Keratinocyte (primary cell): ENCODE measurements around the gene MLXIP. TPM values are rescaled to one million over a fixed set of nuclear protein-coding genes. Genes with fewer than 3 reads are reported as not detected.

Experiments
- DNase-seq: peaks from one replicate; pipeline ENCODE4 v3.0.0-alpha.2; 2011; ENCODE audit warnings: low read depth, missing footprints, low spot score
- FAIRE-seq: peaks from 2 replicates; lab custom pipeline; 2011; peaks lifted over from hg19 to GRCh38; lab: Jason Lieb, UNC
- H2AFZ ChIP-seq: 2 replicates; pipeline ENCODE4 v1.6.0; 2012; ENCODE audit warnings: low read length, control low read depth, inconsistent platforms; ENCODE audit not compliant: control insufficient read depth
- H3K27ac ChIP-seq: 2 replicates; pipeline ENCODE4 v1.5.1; 2011; ENCODE audit warnings: low read length; ENCODE audit not compliant: control insufficient read depth, insufficient read depth
- H3K27me3 ChIP-seq: 3 replicates; pipeline ENCODE4 v1.6.0; 2011; ENCODE audit warnings: low read length; ENCODE audit not compliant: control insufficient read depth, insufficient read depth; ENCODE audit errors: extremely low read depth
- H3K36me3 ChIP-seq, 2 experiments: 2 replicates in 1 of 2; 3 replicates in 1 of 2; pipeline ENCODE4 v1.5.1; 2011; ENCODE audit warnings: low read length in 2 of 2, mild to moderate bottlenecking in 1 of 2; ENCODE audit not compliant: control insufficient read depth in 2 of 2, insufficient read depth in 2 of 2; ENCODE audit errors: extremely low read depth in 1 of 2
- H3K4me1 ChIP-seq: 3 replicates; pipeline ENCODE4 v1.5.1; 2011; ENCODE audit warnings: low read length; ENCODE audit not compliant: control insufficient read depth, insufficient read depth; ENCODE audit errors: extremely low read depth
- H3K4me2 ChIP-seq: 3 replicates; pipeline ENCODE4 v1.6.0; 2011; ENCODE audit warnings: low read depth, low read length; ENCODE audit not compliant: control insufficient read depth, insufficient read depth; ENCODE audit errors: extremely low read depth
- H3K4me3 ChIP-seq, 3 experiments: fragments of 200-600 bp in 1 of 3; sonication (generic) in 1 of 3; 2 replicates in 2 of 3; 3 replicates in 1 of 3; pipeline ENCODE4 v1.5.1; 2011 to 2016; ENCODE audit warnings: low read length in 3 of 3, mild to moderate bottlenecking in 3 of 3, control low read depth in 2 of 3, inconsistent platforms in 1 of 3, low read depth in 1 of 3, mixed read lengths in 1 of 3, mixed run types in 1 of 3, moderate library complexity in 1 of 3; ENCODE audit not compliant: control insufficient read depth in 2 of 3, insufficient read depth in 2 of 3; ENCODE audit errors: extremely low read depth in 1 of 3
- H3K79me2 ChIP-seq: 2 replicates; pipeline ENCODE4 v1.6.0; 2012; ENCODE audit warnings: low read length; ENCODE audit not compliant: control insufficient read depth, insufficient read depth
- H3K9ac ChIP-seq: 3 replicates; pipeline ENCODE4 v1.6.0; 2011; ENCODE audit warnings: low read length; ENCODE audit not compliant: control insufficient read depth, insufficient read depth; ENCODE audit errors: extremely low read depth
- H3K9me1 ChIP-seq: 3 replicates; pipeline ENCODE4 v1.6.0; 2011; ENCODE audit warnings: low read length; ENCODE audit not compliant: control insufficient read depth, insufficient read depth; ENCODE audit errors: extremely low read depth
- H3K9me3 ChIP-seq: 2 replicates; pipeline ENCODE4 v1.5.1; 2012; ENCODE audit warnings: low read depth, low read length; ENCODE audit not compliant: control insufficient read depth
- H4K20me1 ChIP-seq: 3 replicates; pipeline ENCODE4 v1.6.0; 2011; ENCODE audit warnings: low read length; ENCODE audit not compliant: control insufficient read depth, insufficient read depth; ENCODE audit errors: extremely low read depth
- CTCF ChIP-seq, 3 experiments: IDR thresholded peaks in 1 of 3; conservative IDR thresholded peaks in 1 of 3; optimal IDR thresholded peaks in 1 of 3; 2 replicates in 2 of 3; 3 replicates in 1 of 3; pipeline versions ENCODE3 to v1.5.1; 2011; ENCODE audit warnings: low read length in 3 of 3, mild to moderate bottlenecking in 3 of 3, moderate library complexity in 2 of 3, control low read depth in 1 of 3, inconsistent platforms in 1 of 3; ENCODE audit not compliant: insufficient read depth in 2 of 3; ENCODE audit errors: extremely low read depth in 1 of 3
- EZH2 ChIP-seq: IDR thresholded peaks from one replicate; pipeline ENCODE4 v1.6.1; 2012; ENCODE audit warnings: inconsistent platforms, mild to moderate bottlenecking, low read length, moderate library complexity
- dilution Hi-C: fragments of 300-500 bp; cut with MboI; formaldehyde crosslinking; loops from one replicate; pipeline ENCODE4 v1.7.0; 2020; ENCODE audit warnings: low sequenced_read_pairs; ENCODE audit not compliant: extremely low pct_ligation_motif_present
- polyA plus RNA-seq, 5 experiments: library from polyadenylated mRNA; depleted of rRNA in 3 of 5; stranded (reverse) in 3 of 5; stranded (forward) in 1 of 5; unstranded in 1 of 5; fragments of >200 nt; gene quantifications; 1 replicate in 1 of 5; 2 replicates in 3 of 5; 3 replicates in 1 of 5; pipeline versions ENCODE4 v1.2.1 to v1.2.3, GENCODE V29; 2011 to 2012; ENCODE audit warnings: missing spikeins in 2 of 5, low read depth in 1 of 5, low replicate concordance in 1 of 5

Gene MLXIP
- polyA plus RNA-seq, 1 donor (not counting 4 experiments of a cell fraction or from before 2014, with no cell fraction given), result 5.5 TPM

DNA sequence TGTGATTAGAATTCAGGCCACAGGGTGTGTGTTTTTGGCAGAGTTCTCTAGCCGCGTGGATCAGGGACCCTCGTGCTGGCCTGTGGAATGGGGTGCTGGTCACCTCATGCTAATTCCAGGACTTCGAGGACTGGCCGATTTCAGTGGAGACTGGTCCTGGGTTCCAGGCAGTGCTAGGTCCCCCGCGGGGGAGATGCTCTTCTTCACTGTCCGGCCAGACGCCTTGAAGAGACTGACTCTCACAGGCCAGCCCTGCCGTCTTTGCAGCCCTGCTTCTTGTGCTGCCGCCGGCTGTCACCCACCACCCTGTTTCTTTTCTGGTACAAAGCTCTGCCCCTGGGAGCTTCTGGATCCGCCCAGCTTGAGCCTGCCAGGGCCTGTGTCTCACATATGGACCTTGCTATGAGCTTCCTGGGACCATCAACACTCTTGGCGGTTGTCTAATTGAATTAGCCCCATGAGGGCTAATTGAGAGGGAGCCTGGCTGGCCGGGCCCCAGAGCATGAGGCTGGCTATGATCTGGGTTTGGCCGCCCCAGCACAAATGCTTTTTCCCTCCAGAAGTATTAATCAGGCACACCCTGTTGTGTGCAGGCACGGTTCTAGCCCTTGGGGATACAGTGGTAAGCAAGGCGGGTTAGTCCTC, 8.2 kb downstream of the MLXIP start:
- Histone ChIP-seq H3K4me3 (no peak overlapping the region), H3K79me2 (peaks cover 94% of the 10 kb centered on the region), H3K27ac (no peak overlapping the region), H3K9me1 (no peaks in the 10 kb centered on the region), H3K27me3 (no peaks in the 10 kb centered on the region), H3K36me3 (peaks cover 17 to 33% of the 10 kb centered on the region in 2 experiments), H4K20me1 (peaks cover 5% of the 10 kb centered on the region), H3K9me3 (no peaks in the 10 kb centered on the region), H3K4me2 (no peak overlapping the region), H3K4me1 (peaks cover 12% of the 10 kb centered on the region), H2AFZ (no peak overlapping the region), H3K9ac (no peak overlapping the region)
- dilution Hi-C loops, result no loop called here
- no peak for FAIRE-seq
- DNase-seq, result no peak
- no peak for TF ChIP-seq EZH2
- TF ChIP-seq CTCF (optimal IDR thresholded peaks at IDR 0.05 in 1 of 3, IDR thresholded peaks at IDR 0.05 in 1 of 3, conservative IDR thresholded peaks at IDR 0.05 in 1 of 3; ENCODE audit: extremely low read depth in 1 of 3, insufficient read depth in 2 of 3, low read length in 3 of 3), result no peak

- Histone ChIP-seq H3K79me2 (peaks cover 94% of the 10 kb centered on the region), H3K4me2 (no peak overlapping the region), H2AFZ (no peak overlapping the region), H3K9ac (no peak overlapping the region), H3K4me1 (peaks cover 5% of the 10 kb centered on the region), H3K9me3 (no peaks in the 10 kb centered on the region), H3K9me1 (no peaks in the 10 kb centered on the region), H3K27ac (no peak overlapping the region), H4K20me1 (no peaks in the 10 kb centered on the region), H3K36me3 (peaks cover 17 to 33% of the 10 kb centered on the region in 2 experiments), H3K27me3 (no peaks in the 10 kb centered on the region), H3K4me3 (no peak overlapping the region)
- FAIRE-seq, result no peak
- DNase-seq, result no peak
- TF ChIP-seq CTCF (optimal IDR thresholded peaks at IDR 0.05 in 1 of 3, IDR thresholded peaks at IDR 0.05 in 1 of 3, conservative IDR thresholded peaks at IDR 0.05 in 1 of 3; ENCODE audit: extremely low read depth in 1 of 3, insufficient read depth in 2 of 3, low read length in 3 of 3), result no peak
- no peak for TF ChIP-seq EZH2
- dilution Hi-C loops, result no loop called here
Measured at GRCh38 chr12:122087431-122088178, 9.0 kb downstream of the MLXIP start.
